Right lung (tissue), 10 donors: Measurements from ENCODE around the gene USP35. TPM values are rescaled to one million over a fixed set of nuclear protein-coding genes. Genes with fewer than 3 reads are reported as not detected.

Experiments
- DNase-seq, 2 donors: peaks; one replicate each; pipeline ENCODE4 v3.0.0-alpha.2; 2013
- long read RNA-seq, 8 donors: transcript quantifications; one replicate each; lab custom pipeline, GENCODE V29; 2026
- polyA plus RNA-seq, 5 donors: library from polyadenylated mRNA; unstranded; fragments of 120-200 nt; gene quantifications; one replicate each; pipeline versions ENCODE4 v1.2.1 to v1.2.3, GENCODE V29; 2013; ENCODE audit warnings: inconsistent platforms in 1 of 5, low replicate concordance in 1 of 5; ENCODE audit not compliant: insufficient read length in 5 of 5, insufficient read depth in 1 of 5

Gene USP35
- 1 to 10 TPM; 4.8 to 8.1 (median 7.2) TPM for polyA plus RNA-seq
- long read RNA-seq, donor 1, partial matches to known transcripts = 0 of 1 reads
- long read RNA-seq, donor 1, other reads (novel, unspliced or antisense) = 0 of 1 reads
- long read RNA-seq, donor 2 = 0 reads
- long read RNA-seq, donor 3 = 0 reads
- long read RNA-seq, donor 4 = 0 reads
- long read RNA-seq, donor 5 = 0 reads
- long read RNA-seq, donor 6 = 0 reads
- long read RNA-seq, donor 7 = 0 reads
- long read RNA-seq, donor 8 = 0 reads

- DNase-seq = peak; percentile 94 to 95
These were observed at the start of gene USP35, which contains the start of gene KCTD21 for GRCh38 chr11:78188286-78189173. Gene USP35 (plus strand): TSS chr11:78188919. CDS start chr11:78196246, 7,327 bp downstream. Gene KCTD21 (minus strand): TSS chr11:78188626. CDS start chr11:78174554, 14,072 bp downstream.

DNA sequence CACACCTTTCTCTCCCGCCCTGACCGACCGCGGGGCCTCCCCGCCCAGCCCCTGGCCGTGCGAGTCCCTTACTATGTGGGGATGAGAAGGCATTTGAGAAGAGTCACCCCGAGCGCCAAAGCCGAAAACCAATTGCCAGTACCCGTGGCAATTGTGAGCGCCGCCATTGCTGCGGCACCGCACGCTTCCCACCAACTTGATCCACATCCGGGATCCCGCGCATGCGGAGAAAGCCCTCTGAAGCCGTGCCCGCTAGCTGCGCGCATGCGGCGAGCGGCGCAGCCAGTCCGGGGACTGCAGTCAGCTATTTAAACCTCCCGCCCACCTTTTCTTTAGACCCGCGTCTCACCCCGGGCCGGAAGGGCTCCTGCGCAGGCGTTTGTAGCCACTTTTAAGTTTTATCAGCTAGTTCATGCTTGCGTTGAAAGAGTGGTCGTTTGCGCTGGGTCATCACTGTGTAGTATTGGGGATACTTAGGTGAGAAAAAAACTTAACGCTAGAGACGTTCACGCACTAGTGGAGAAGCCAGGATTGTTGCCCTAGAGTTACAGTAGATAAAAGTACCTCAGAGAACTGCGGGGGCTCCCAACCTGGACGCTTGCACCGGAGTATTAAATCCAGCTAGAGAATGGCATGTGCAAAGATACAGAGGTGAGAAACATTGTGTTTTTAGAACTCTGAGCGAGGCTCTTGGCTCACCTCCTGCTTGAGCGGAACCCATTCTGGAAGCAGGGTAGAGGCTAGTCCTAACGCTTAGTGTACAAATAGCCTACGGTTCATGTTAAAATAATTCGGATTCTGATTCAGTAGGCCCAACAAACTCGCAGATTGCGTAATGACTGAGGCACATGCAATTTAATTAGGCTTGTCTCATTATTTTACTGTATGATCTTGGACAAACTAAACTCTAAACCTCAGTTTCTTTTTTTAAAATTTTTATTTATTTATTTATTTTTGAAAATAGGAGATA is 49.0 kb upstream of the USP35 start, which contains the start of gene ALG8:
Gene ALG8 (minus strand): TSS at position 205 of the 970 bp plus-strand sequence. CDS start 38 bp downstream, at position 167.
- peak; percentile 92 to 95 for DNase-seq

GRCh38 chr11:78140392-78141077 is 48.2 kb upstream of the USP35 start:
- DNase-seq = no peak

GRCh38 chr11:78145511-78146025 is 43.2 kb upstream of the USP35 start:
- no peak for DNase-seq

DNA sequence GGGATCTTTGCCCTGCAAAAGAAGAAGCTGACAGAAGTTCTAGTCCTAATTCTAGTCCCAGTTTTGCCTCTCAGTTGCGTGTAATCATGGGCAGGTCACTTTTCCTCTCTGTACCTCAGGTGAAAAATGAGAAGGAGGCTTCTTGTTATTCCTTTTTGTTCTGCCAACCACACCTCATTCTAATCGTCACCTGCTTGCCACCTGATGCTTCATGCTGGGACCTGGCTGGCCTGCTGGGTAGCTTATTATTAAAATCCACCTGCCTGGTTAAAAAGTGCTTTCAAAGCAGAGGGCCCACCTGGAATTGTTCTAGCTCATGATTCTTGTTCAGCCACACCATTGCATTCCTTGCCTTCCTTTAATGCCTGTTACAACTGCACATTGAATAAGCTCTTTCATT is 40.9 kb upstream of the USP35 start:
- no peak for DNase-seq

- DNase-seq = no peak
These were observed 39.1 kb upstream of the USP35 start for GRCh38 chr11:78149646-78150045.

GRCh38 chr11:78150346-78150745 is 38.4 kb upstream of the USP35 start:
- no peak for DNase-seq

- DNase-seq = no peak
These were observed 38.0 kb upstream of the USP35 start for GRCh38 chr11:78150754-78151153.

DNA sequence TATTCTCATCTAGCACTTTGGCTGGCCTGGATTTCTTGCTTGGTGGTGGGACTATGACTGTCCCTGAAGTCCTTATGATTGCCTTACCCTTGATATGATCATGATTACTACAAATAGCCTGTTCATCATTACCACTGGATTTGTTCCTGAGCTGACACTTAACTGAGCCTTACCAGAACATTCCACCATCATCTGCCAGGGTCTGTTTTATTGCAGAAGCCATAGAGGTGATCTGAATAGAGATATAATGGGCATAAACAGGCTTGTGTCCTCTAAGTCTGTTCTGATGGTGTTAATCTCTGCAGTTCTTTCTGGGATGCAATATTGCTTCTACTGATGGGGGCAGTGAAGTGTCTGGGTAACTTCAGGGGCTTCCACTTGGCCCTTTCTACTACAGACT is 36.9 kb upstream of the USP35 start:
- DNase-seq = no peak

- DNase-seq = no peak
These were observed 32.4 kb upstream of the USP35 start for GRCh38 chr11:78156127-78156844.

DNA sequence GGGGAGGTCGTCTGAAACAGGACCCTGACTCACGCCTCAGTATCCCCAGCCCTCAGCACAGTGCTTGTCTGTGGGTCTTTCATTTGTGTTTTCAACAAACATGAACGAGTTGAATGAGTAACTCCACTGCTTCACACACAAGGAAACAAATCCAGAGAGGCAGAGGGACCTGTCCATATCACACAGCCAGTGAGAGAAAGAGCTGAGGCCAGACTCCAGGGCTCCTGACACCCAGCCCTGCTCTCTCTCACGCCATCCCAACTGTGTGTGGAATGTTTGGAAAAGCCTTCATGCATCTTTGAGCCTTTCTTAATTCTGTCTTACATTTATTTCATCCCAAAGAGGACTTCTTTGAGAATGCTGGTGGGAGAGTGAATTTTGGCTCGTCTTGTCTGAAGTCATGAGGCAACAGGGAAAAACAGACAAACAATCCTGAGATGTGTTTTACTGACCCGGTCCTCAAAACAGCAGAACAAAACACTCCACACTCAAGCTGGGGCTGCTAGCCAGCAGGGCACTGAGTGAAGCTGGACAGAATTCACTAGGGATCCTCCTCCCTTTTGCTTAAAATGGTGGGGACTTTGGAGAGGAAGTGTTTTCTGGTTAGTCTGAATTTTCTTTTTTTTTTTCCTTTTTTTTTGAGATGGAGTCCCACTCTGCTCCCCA is 29.6 kb upstream of the USP35 start:
- peak in 1 of 2 donors; percentile 38 for DNase-seq

DNA sequence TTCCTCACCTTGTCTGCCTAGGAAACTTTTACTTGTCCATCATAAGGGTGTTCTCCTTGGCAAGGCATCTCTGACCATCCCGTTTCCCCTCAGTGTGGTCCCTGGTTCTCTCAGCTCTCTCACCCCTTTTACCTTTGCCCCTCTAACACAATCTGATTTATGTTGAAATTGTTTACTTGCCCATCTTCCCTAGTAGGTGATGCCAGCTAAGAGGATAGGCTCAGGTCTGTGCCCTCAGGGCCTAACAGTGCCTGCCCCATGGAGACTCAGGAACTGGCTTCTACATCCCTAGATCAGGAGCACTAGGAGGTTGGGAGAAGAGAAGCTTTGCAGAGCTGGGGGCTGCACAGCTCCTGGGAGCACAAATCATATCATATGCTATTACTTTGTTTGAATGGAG is 28.2 kb upstream of the USP35 start:
- DNase-seq = no peak

GRCh38 chr11:78161346-78161745 is 27.4 kb upstream of the USP35 start:
- no peak for DNase-seq

DNA sequence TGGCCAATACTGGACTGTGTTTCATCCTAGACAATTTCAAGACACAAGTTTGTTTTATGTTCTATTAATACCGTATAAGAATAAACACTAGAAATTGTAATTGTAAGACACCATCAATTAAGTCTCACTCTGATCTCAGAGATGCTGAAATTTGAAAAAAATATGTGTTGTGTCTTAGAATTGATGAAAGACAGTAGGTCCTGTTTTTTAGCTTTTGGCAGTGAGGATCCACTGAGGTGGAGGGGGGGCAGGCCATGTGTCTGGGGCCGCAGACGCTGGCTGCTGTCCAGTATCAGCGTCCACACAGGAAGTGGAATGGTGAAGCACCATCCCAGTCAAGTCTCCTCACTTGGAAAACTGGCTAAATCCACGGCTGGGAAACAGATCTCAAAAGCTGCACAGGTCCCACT is 26.8 kb upstream of the USP35 start:
- DNase-seq = peak in 1 of 2 donors; percentile 15

GRCh38 chr11:78163828-78164227 is 24.9 kb upstream of the USP35 start:
- no peak for DNase-seq

- no peak for DNase-seq
These were observed 24.2 kb upstream of the USP35 start for GRCh38 chr11:78164471-78164870.

DNA sequence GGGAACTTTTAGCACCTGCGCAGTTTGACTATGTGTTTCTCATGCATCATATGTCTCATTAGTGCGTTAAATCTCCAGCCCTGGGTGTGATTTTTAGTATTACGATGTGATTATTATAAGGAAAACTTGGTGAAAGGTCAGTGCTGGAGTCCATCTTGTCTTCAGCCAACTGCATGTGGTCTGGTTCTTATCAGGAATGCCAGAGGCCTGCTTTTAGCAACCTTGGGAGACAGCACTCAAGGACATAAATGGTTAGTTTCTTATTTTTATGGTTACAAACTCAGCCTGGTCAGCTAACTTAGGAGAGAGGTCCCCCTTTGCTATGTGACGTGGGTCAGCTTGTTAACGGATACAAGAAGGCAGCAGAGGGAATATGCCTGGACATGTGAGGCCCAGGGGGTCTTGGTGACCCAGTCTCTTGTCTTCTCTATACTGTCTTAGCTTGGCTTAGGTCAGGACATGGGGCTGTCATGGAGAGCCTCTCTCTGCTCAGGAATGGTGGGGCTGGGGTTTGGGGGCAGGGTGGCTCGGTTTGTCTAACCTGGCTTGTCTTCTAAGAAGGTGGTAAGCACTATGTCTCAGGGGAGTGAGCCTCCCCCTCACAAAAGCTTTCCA is 21.8 kb upstream of the USP35 start:
- DNase-seq = no peak

DNA sequence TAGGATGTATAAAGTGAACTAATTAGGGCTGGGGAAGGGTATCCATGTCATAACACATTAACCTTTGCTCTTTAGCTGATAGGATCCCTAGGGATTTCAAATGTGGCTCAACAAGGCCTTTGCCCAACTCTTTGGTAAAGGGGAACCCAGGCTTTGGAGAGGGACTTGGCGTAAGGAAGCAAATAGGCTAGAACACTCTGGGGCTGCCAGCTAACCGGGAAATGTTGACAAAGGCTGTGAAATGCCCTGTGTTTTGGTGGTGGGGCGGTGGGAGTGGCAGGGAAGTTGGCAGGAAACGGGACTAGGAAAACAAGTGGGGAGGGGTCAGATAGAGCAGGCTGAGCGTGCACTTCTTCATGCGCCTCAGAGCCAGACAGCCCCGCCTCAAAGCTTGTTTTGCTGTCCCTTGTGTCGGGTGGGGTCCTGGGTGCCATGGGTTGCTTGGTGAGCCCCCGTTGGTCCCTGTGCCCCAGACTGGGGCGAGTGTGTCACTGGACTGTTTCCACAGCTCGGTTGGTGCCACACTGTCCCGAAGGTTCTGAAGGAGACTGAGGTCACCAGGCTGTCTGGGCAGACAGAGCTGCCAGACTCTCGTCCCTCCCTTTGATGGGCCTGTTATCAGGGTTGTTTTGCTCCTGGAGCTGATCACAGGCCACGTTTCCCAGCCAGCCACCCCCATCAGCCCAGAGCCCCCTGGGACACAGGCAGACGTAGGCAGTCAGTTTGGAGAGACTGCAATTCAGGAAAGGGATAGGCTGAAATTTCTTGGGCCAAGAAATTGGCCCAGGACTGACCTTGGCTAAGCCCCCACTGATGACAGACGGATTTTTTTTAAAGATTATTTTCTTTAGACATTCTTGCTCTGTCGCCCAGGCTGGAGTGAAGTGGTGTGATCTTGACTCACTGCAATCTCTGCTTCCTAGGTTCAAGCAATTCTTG is 19.9 kb upstream of the USP35 start:
- DNase-seq = peak; percentile 61 to 74
